Activated naive CD8-positive, alpha-beta T cell treated with anti-CD3 and anti-CD28 coated beads, Interleukin-2, amount 50 U/mL, for 16 hours (primary cell): ENCODE data around the gene SLC9A9.
"Not testable (repeated sequence)": the region's sequence is repeated elsewhere in the genome, so short reads cannot be mapped to it uniquely, and the experiment has no call there.

Experiments used
- DNase-seq: peaks from one replicate; pipeline ENCODE4 v3.0.0-alpha.2; 2020; ENCODE audit warnings: low read depth, low spot score

The SLC9A9 gene

DNA sequence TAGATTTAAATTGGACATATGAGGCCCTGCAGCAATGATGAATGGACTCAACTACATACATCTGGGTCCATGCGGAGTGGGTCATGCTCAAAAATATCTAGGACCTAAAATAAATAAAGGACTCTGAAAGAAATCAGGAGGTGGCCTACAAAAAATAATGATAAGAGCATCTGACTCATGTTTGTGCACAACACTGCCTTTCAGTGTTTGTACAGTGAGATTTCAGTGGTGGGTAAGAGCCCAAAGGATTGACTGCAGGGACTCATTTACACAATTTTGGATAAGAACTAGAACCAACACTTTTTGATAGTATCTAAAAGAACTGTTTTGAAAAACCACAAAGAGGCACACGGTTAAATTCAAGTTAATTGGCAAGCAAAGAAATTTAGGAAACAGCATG, 285.5 kb downstream of the SLC9A9 start:
- DNase-seq: no peak

DNA sequence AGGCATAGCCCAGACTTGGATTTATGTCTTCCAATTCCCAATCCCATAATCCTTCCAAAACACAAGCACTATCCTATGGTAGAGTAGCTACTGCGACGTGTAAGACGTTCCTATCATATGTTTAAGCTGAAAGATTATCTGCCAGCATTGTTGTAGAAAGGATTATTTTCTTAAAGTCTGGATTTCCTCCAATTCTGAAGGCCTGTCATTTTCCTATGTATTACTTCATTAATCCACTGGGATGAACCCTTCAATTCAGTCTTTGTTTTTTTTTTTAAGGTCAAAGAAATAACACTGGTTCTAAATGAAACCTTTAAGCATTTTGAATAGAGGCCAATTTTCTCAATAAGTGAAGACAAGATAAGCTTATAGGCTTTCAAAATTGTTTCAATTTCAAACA, 289.0 kb downstream of the SLC9A9 start:
- no peak for DNase-seq

DNA sequence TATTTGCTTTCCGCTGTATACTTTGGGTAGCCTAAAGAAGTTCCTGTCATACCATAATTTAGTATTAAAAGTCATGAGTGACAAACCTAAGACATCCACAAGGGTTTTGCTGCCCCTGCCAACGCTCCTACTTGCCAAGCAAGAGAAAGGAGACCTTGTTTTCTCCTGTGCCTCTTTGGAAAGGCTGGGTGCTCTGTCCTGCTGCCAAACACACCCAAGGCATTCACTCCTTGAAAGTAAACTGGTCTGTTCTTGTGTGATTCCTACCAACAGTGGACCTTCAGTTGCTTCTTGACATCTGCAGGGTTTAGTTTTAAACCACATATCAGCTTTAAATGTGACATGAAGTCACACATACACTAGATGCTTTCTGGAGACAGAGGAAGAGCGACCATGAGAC, 295.4 kb downstream of the SLC9A9 start:
- no peak for DNase-seq

DNA sequence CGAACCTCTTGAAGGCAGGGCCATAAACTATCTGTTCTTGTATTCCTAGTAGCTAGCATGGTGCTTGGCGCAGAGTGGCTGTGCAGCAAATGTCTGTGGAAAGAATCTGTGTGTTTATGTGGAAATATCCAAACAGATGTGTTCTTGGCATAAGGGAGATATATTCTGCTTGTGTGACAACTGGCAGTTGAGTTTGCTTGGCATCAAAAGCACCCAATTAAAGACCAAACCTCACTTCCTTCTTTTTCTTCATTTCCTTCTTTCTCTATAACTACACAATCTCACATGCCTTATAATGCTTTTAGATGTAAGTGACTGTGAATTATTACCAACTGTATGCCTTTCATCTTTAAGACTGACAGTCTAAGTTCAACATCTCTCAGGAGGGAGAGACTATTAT, 296.5 kb downstream of the SLC9A9 start:
- no peak for DNase-seq

DNA sequence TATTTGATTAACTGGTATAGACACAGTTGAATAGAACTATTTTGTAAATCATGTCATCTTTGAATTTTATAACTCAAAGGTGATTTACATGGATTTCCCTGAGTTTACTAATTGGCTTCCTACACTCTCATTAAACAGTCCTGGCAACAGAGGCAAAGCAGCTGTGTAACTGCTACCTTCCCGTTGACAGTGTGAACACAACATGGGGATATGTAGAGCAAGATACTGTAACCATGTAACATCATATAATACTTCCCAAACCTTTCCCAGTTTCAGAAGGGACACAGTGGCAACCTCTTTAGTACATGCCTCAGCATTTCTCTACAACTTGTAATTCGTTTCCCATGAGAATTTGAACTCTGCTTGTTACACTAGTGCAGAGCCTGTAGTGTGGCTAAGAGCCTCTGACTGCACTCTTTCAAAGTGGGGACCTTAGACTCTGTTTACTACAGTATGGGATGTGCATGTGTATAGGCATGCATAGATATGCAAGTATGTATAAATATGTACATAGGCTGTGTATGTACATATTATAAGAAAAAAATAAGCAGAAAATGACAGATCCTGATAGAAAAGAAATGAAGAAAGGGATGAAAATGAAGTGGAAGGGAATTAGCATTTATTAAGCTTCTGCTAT, 299.3 kb downstream of the SLC9A9 start:
- no peak for DNase-seq

DNA sequence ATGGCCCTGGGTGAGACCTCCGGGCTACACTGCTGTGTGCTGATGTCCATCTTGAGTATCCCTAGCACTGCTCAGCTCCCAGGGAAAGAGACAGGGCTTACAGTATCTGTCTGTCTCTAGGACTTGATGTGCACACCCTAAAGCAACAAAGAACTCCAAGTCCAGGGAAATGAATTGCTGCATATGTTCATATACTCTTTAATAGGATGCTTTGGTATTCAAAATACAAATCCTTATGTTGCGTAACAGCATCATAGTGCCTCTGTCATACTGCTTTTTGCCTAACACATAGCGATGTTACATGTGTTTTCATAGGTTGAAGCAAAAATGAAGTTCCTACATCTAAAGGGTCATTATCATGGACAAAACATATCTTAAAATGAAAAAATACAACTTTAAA, 299.9 kb downstream of the SLC9A9 start:
- DNase-seq: no peak

DNA sequence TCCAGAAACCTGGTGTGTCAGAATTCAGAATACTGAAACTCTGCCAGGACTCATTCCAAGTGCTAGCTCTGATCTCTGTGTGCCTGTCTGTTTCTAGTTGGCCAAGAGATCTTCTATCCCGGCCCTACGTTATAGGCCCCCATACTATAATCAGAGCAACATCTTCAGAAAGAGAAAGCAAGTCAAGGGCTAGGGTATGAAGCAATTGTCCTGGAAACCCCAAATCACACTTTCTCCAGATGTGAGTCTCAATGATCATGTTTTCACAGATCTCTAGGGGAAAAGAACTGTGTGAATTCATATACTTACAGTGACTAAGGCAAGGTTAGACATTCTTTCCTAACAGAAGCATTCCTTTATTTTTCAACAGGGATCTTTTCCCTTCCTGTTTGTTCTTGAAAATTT, 309.7 kb downstream of the SLC9A9 start:
- DNase-seq: no peak

DNA sequence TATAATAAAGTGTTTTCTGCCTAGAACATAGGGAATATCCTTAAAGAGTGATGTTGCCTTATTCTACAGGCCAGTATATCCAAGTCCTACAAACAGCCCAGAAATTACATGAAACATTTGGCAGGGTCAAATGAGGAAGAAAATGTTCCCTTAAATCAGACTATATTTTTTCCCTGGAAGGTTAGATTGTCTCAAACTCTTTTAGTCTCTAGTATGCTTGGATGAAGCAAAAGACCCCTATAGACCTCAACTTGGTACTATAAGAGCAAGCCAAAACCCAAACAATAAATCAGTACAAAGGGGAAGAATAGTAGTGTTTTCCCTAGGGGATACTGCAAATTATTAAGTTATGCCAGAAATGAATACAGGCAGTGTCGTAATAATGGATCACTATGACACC, 310.2 kb downstream of the SLC9A9 start:
- DNase-seq: no peak

DNA sequence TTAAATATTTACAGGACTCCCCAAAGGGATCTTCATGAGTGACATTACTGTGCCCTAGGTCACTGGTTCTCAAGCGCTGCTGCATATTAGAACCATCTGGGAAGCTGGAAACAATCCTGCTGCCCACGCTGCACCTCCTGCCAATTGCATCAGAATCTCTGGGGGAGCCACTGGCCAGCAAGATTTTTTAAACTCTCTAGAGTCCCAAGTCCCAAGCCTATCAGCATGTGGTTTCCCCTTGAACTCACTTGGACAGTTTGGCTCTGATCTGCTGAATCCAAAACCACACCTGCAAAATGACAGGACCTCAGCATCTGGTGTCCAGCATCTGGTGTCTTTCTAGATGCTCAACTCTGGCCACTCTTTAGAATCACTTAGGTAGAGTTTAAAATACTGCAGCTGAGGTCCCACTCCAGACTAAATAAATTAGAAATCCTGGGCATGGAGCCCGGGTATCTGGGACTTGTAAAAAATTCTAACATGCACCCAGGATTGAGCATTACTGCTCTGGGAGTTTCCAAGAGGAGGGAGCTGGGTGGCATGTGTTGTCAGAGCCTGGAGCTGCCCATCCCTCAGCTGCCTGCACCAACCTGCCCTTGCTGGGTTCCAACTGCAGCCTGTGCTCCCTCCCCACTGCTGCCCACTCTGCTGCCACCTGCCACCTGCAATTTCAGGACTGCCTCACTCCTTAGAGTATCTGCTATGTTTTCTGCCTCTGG, 311.3 kb downstream of the SLC9A9 start:
- DNase-seq: no peak

DNA sequence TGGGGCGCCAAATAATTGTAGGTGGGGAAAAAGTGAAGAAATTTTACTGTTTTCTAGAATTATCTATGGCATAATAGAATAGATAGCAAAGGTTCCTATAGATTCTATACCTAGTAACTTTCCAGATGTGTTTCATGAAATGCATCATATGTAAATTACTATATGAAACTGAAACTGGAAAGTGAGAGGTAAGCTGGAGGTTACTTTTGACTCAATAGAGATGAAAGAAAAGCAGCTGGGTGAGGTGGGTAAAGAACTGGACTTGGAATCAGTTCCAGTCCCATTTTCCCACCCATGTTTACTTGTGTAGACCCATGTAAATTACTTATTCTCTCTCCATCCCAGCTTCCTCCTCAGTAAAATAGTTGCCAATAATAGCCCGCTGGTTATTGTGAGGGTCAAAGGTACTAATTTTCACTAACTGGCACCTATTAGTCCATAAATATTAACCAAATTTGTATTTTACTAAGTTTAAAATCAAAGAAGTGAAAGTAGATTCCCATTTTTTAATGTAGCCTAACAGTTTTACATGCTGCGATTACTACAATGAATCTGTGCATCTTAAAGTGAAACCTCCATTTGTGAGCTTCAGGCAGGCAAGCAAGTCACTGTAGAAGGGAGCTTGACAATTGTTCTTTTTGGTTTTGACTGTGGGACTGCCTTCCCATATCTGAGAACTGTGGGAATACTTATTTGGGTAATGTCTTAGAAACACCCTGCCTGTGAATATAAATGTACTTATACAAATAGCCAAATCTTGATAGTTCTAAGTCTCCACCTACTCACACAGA, 312.1 kb downstream of the SLC9A9 start:
- no peak for DNase-seq

DNA sequence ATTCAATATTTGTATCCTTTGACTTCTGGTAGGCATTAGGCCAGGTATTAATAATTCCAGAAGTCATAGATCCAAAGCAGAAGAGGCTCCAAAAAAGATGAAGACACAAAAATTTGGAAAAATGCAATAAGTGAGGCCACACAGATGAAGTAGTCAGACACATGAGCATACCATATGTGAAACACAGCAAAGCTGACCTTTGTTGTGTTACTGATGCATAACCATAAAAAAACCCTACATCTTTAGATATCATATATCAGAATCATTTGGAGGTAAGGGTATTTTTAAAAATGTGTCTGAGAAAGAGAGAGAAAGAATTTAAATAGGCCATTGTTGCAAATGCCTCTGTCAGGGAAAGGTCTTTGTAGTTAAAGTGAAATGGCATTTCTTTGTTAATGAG, 314.9 kb downstream of the SLC9A9 start:
- DNase-seq: no peak

DNA sequence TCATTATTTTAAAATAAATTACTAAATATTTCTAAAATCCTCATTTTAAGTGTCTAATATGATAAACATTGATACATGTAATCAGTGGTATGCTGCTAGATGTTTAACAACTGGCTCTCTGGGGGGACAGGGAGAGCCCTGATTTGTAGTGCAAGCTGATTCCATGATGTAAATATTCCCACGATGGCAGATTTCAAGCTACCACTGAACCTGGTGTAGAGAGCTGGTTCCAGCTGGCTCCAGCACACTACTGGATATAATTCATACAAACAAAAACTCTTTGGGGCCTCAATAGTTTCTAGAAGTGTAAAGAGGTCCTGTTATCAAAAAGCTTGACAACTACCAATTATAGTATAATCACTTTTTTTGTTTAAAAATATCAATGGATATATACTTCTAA, 316.2 kb downstream of the SLC9A9 start:
- DNase-seq: no peak

DNA sequence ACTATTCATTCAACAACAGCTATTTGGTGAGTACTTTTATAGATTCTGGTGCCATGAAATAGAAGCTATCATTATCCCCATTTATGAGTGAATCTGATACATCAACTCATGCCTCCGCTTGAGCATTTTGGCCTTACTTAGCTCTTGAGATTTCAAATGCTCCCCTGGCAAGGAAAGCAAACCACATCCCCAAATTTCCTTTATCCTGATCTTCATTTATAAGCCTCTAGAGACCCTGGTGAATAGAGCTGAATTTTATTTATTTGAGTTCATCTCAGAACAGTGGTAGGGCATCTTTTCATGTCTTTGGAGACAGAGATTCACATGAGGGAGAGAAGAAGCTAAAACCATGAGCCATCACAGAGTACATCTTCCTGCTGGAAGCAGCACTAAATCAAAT, 317.2 kb downstream of the SLC9A9 start:
- DNase-seq: no peak

DNA sequence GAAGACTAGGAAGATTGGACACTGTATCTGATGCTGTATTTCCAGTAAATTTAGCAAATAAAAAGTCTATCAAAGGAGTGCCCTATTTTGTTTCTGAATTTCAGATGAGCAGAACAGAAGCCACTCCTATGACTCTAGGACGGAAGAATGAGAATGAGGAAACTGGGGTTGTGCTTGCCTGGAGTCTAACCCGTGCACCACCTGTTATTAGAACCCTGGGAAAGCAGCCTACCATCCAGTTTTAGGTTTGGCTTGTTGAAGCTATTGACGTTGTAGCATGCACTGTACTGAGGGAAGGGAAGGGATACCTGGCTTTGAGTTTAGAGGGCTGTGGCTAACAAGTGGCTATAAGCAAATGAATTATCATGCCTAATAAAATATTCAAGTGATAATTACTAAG, 318.5 kb downstream of the SLC9A9 start:
- DNase-seq: no peak

DNA sequence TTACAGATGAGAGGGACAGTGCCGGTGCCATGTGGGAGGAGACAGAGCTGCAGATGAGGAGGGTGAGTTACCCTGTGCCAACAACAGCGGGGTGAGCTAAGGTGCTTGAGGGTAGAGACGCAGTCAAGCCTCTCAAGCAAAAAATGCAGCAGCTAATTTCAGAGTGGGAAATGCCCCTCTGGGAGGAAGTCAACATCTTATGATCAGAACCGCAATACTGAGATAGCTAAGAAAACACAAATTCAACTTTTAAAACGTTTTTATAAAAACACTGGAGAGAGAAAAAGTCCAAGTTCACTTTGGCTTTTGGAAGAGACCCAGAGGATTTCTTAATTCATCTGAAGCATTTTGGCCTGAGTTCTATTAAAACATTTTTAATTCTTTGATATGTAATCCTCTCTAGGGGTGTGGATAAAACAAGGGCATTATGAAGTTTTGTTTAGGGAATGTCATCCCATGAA, 319.2 kb downstream of the SLC9A9 start:
- DNase-seq: no peak

DNA sequence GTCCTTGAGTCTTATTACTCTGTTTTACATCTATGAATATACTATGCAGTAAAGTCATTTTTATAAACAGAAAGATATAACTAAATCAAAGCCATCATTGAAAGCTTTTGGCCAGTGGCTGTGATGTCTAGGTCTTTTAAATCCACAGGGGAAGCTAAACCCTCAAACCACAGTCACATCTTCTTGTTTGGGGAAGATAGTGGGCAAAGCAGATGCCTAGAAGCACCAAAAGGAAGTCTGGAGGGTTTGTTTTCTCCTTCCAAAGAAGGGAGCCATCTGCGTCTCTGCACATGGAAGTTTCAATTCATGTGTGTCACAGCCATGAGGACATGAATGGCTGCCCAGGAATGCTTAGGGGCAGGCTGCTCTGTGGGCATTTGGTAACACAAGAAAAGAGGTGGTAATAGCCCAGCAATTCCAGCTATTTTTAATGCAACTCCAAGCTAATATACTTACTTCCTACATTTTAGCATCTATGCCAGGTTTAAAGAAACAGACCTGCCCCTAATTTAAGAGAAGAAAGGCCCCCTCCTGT, 322.2 kb downstream of the SLC9A9 start:
- DNase-seq: no peak

DNA sequence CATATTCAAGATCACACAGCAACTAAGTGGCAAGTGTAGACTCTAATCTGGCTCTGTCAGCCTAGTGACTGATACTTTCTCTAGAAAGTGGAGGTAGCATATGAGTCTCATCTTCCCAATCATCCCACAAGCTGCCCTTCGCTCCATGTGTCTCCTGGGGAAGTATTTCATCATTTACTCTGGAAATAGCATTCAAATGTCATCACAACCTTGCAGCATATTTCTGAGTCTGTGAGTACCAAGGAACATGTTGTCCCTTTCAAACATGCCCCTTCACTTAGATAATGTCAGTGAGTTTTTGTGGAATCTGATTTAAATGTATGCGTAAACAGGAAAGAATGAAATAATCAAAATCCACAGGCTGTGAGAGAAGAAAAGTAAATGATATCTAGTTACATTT, 322.9 kb downstream of the SLC9A9 start:
- no peak for DNase-seq

DNA sequence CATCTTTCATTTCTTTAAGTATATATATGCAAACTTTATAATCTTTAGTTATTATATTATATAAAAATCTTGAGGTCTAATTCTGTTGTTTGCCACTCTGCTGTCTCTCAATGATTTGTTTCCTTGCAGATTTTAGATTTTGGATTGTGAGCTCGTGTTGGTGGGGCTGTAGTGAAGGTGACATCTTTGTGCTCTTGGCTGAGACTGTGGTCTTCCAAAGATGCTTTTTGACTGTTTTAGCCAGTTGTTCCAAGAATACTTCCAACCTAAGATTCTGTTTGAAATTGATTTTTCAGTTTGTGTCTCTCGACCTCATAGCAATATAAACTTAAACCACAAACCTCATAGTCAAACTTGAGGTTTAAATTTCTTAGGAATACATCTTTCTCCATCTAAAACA, 326.5 kb downstream of the SLC9A9 start:
- no peak for DNase-seq

DNA sequence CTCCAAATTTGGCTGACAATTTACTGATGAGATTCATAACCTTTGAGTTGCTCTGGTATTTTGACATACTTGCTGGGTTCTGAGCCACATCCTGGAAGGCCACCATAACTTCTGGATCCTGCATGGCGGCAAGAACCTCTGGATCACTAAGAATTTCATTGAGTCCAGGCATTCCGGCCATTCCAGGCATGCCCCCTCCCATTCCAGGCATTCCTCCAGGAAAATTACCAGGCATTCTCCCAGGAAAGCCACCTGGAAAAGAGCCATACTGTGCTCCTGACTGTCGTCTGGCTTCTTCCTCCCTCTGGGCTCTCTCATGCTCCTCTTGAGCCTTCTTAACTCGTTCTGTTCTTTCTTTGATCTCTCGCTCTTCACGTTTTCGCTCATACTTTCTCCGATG, 331.1 kb downstream of the SLC9A9 start:
- DNase-seq: not testable (repeated sequence)

DNA sequence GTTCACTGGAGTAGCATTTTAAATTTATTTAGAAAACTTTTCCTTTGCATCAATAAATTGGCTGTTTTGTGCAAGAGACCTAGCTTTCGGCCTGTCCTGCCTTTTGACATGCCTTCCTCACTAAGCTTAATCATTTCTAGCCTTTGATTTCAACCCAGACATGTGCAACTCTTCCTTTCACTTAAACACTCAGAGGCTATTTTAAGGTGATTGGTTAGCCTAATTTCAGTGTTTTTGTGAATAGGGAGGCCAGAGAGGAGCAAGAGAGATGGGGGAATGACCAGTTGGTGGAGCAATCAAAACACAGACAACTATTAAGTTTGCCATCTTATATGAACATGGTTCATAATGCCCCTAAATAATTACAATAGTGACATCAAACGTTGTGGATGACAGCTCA, 333.4 kb downstream of the SLC9A9 start:
- DNase-seq: no peak

DNA sequence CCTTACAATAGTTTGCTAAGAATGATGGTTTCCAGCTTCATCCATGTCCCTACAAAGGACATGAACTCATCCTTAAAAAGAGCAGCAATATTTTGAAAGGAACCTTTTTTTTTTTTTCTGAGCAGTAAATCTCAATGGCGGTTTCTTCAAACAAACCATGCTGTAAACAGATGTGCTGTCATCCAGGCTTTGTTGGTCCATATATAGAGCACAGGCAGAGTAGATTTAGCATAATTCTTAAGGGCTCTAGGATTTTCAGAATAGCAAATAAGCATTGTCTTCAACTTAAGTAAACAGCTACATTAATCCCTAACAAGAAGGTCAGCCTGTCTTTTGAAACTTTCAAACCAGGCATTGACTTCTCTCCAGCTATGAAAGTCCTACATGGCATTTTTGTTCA, 334.2 kb downstream of the SLC9A9 start:
- no peak for DNase-seq

DNA sequence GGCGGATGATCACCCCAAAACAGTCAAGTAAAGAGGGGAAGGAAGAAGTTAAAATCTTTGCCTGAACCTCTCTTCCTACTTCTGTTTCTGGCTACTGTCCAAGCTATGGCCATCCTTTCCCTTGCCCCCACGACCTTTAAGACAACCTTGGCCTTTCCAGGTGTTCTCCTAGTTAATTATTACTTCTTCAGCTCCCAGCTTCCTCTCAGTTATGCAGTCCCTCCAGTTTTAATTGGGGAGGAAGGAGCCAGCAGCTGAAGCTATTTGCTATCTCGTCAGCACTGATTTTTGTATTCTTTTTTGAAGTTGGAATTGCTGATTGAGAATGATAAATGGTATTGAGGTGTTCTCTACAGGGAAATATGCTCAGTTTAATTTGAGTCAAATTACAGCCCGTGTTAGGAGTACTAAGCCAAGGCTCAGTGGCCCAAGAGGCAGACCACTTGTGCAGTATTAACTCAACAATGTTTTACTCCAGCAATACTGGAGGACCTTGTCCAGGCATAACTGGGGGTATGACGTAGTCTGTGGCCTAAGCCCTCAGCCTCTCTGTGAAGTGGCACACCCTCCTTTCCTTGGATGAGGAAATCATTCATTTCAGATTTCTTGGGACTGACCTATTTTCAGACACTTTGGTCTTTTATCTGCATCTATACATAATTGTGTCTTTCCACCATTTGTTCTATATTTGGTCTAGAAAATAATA, 336.9 kb downstream of the SLC9A9 start:
- DNase-seq: no peak
